DND-41 (cell line): ENCODE data around the gene LBHD2.
"Not testable (repeated sequence)": the region's sequence is repeated elsewhere in the genome, so short reads cannot be mapped to it uniquely, and the experiment has no call there.

Experiments
- ATAC-seq: fragments of 200-7000 bp; cut with Tn5 transposase; 3 replicates; pipeline ENCODE4 v1.9.1; 2021; ENCODE audit warnings: low read depth; ENCODE audit not compliant: insufficient read depth
- DNase-seq: peaks from one replicate; pipeline ENCODE4 v3.0.0-alpha.2; 2020
- H2AFZ ChIP-seq: 2 replicates; pipeline ENCODE4 v1.6.0; 2012; ENCODE audit warnings: low read depth, low read length
- H3K27ac ChIP-seq: 2 replicates; pipeline ENCODE4 v1.5.1; 2012; ENCODE audit warnings: low read length, inconsistent platforms
- H3K27me3 ChIP-seq: fragments of 200-600 bp; sonication (generic); 2 replicates; pipeline ENCODE4 v1.6.0; 2012; ENCODE audit warnings: low read length, mild to moderate bottlenecking, inconsistent platforms; ENCODE audit not compliant: insufficient read depth, poor library complexity
- H3K36me3 ChIP-seq: 2 replicates; pipeline ENCODE4 v1.5.1; 2012; ENCODE audit warnings: low read length, inconsistent platforms; ENCODE audit not compliant: insufficient read depth
- H3K4me1 ChIP-seq: 2 replicates; pipeline ENCODE4 v1.5.1; 2012; ENCODE audit warnings: mild to moderate bottlenecking, low read length; ENCODE audit not compliant: insufficient read depth
- H3K4me2 ChIP-seq: 2 replicates; pipeline ENCODE4 v1.6.0; 2012; ENCODE audit warnings: mild to moderate bottlenecking, moderate library complexity, low read length, inconsistent platforms; ENCODE audit not compliant: insufficient read depth
- H3K4me3 ChIP-seq, 2 experiments: fragments of 200-600 bp in 1 of 2; shearing (Covaris generic) in 1 of 2; 2 replicates each; pipeline ENCODE4 v1.5.1; 2012 to 2016; ENCODE audit warnings: inconsistent platforms in 2 of 2, low read length in 2 of 2, mild to moderate bottlenecking in 2 of 2, low read depth in 1 of 2, moderate library complexity in 1 of 2
- H3K79me2 ChIP-seq: 2 replicates; pipeline ENCODE4 v1.6.0; 2012; ENCODE audit warnings: low read length, inconsistent platforms; ENCODE audit not compliant: insufficient read depth
- H3K9ac ChIP-seq: 2 replicates; pipeline ENCODE4 v1.6.0; 2012; ENCODE audit warnings: low read depth, mild to moderate bottlenecking, inconsistent platforms, low read length, moderate library complexity
- H3K9me3 ChIP-seq: 2 replicates; pipeline ENCODE4 v1.5.1; 2012; ENCODE audit warnings: low read length, moderate library complexity, mild to moderate bottlenecking, inconsistent platforms; ENCODE audit not compliant: insufficient read depth, severe bottlenecking
- H4K20me1 ChIP-seq: 2 replicates; pipeline ENCODE4 v1.6.0; 2012; ENCODE audit warnings: low read length; ENCODE audit not compliant: insufficient read depth
- EZH2 ChIP-seq: IDR thresholded peaks from 3 replicates; pipeline ENCODE4 v1.6.1; 2012; ENCODE audit warnings: borderline replicate concordance, low read depth, mild to moderate bottlenecking, moderate library complexity, low read length, inconsistent platforms; ENCODE audit not compliant: severe bottlenecking
- TF ChIP-seq, protein P1 (sequence below): IDR thresholded peaks from 2 replicates; pipeline ENCODE4 v1.5.1; 2012; ENCODE audit warnings: borderline replicate concordance, low read length, moderate library complexity, mild to moderate bottlenecking; ENCODE audit not compliant: poor library complexity, severe bottlenecking; ENCODE audit errors: extremely low read depth

LBHD2 gene

DNA sequence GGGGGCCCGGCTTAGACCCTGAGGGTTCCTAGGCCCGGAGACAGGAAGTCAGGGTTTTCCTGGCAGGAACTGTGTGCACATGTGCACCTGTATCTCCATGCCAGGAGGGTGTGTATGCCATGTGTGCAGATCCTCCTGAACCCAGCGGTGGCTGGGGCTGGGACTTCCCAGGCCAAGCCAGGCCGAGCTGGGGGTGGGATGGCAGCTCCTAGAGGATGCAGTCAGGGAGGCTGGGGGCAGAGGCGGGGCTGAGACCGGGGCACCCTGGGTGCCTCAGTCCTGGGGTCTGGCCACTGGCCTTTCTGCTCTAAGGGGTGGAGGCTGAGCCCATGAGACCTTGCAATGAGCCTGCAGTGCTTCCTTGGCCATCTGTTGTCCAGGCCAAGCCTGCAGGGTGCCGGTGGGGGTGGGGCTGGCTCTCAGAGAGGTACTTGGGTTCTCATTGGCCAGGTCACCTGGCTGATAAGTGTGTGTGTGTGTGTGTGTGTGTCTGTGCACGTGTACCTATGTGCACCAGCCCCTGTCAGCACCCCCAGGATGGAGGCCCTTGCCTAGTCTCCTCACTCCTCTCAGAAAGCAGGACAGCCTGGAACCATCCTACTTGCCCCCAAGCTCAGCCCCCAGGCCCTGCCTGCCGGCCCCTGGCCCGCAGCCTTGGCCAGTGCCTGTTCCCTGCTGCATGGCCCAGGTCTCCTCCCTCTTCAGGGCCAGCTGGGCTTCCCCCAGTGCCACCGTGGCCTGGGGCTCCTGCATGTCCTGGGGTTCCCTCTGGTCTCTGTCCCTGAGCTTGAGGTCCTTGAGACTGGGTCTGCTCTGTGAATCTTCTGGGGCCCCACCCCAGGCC is 28.6 kb downstream of the LBHD2 start:
- ATAC-seq (no peak), DNase-seq (no peak)
- no peak for TF ChIP-seq EZH2
- TF ChIP-seq, protein P1, sequence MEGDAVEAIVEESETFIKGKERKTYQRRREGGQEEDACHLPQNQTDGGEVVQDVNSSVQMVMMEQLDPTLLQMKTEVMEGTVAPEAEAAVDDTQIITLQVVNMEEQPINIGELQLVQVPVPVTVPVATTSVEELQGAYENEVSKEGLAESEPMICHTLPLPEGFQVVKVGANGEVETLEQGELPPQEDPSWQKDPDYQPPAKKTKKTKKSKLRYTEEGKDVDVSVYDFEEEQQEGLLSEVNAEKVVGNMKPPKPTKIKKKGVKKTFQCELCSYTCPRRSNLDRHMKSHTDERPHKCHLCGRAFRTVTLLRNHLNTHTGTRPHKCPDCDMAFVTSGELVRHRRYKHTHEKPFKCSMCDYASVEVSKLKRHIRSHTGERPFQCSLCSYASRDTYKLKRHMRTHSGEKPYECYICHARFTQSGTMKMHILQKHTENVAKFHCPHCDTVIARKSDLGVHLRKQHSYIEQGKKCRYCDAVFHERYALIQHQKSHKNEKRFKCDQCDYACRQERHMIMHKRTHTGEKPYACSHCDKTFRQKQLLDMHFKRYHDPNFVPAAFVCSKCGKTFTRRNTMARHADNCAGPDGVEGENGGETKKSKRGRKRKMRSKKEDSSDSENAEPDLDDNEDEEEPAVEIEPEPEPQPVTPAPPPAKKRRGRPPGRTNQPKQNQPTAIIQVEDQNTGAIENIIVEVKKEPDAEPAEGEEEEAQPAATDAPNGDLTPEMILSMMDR: no peak
- H3K27me3 ChIP-seq: no peaks in the 10 kb centered on the region
- H3K36me3 ChIP-seq: no peaks in the 10 kb centered on the region
- H3K4me3 ChIP-seq: no peak overlapping the region
- no peak overlapping the region for H3K9ac ChIP-seq
- H4K20me1 ChIP-seq: no peaks in the 10 kb centered on the region
- no peak overlapping the region for H2AFZ ChIP-seq
- H3K9me3 ChIP-seq: no peaks in the 10 kb centered on the region
- H3K4me2 ChIP-seq: no peak overlapping the region
- H3K79me2 ChIP-seq: no peaks in the 10 kb centered on the region
- H3K27ac ChIP-seq: no peak overlapping the region
- no peaks in the 10 kb centered on the region for H3K4me1 ChIP-seq

DNA sequence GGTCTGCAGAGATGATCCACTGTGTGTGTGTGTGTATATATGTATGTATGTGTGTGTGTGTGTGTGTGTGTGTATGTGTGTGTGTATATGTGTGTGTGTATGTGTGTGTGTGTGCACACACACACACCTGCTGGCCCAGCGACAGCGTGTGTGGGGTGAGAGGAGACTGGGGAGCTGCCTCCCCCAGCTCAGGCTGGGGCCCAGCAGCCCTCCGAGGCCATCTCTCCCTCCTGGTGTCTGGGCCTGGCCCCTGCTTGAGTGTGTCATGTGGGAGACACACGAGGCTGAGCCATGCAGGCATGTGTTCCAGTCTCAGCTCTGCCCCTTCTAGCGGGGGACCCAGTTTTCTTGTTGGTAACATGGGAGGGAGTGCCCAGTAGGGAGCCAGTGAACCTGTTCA is 29.3 kb downstream of the LBHD2 start:
- H4K20me1 ChIP-seq: no peaks in the 10 kb centered on the region
- TF ChIP-seq, protein P1: no peak
- no peak for TF ChIP-seq EZH2
- H3K27me3 ChIP-seq: no peaks in the 10 kb centered on the region
- no peak overlapping the region for H3K27ac ChIP-seq
- no peaks in the 10 kb centered on the region for H3K36me3 ChIP-seq
- no peak overlapping the region for H2AFZ ChIP-seq
- no peak overlapping the region for H3K4me2 ChIP-seq
- no peak overlapping the region for H3K9ac ChIP-seq
- no peak for ATAC-seq
- H3K4me3 ChIP-seq: no peak overlapping the region
- H3K79me2 ChIP-seq: no peaks in the 10 kb centered on the region
- H3K4me1 ChIP-seq: no peaks in the 10 kb centered on the region
- DNase-seq: no peak
- no peaks in the 10 kb centered on the region for H3K9me3 ChIP-seq

DNA sequence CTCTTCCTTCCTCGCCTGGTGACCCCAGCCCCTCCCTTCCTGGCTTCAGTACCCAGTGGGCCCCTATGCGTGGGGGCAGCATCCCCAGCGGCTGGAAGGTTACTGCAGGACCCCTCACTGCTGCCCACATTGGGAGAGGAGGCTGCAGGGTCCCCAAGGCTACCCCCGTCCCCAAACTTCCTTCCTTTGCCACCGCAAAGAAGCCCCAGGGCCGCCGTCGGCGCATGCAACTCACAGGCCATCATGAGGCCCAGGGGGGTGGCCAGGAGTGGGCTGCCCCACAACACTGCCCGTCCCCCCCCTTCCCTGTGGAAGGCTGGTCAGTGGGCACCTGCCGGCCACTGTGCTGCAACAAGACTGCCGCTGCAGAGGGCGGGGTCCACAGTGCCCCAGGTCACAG is 29.8 kb downstream of the LBHD2 start:
- Histone ChIP-seq H3K4me1 (no peaks in the 10 kb centered on the region), H3K4me2 (no peak overlapping the region)
- no peak for DNase-seq

DNA sequence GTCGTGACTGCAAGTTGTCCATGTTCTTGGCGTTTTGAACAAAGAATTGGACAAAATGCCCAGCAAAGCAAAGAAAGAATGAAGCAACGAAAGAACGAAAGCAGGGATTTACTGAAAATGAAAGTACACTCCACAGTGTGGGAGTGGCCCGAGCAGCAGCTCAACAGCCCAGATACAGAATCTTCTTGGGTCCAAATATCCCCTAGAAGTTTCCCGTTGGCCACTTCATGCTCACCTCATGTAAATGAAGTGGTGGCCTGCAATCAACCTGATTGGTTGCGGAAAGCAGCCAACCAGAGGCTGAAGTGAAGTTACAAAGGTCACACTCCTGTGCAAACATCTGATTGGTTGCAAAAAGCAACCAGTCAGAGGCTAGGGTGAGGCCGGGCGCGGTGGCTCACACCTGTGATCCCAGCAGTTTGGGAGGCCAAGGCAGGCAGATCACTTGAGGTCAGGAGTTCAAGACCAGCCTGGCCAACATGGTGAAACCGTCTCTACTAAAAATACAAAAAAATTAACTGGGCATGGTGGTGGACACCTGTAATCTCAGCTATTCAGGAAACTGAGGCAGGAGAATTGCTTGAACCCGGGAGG is 31.2 kb downstream of the LBHD2 start:
- H3K27me3 ChIP-seq, H4K20me1 ChIP-seq, ATAC-seq, H3K79me2 ChIP-seq, H3K9ac ChIP-seq, H2AFZ ChIP-seq, DNase-seq, H3K36me3 ChIP-seq, H3K4me1 ChIP-seq, H3K27ac ChIP-seq, H3K4me3 ChIP-seq, H3K9me3 ChIP-seq, H3K4me2 ChIP-seq: not testable (repeated sequence)

More for the DNA sequence above, 29.8 kb downstream of the LBHD2 start:
- H3K36me3 ChIP-seq: no peaks in the 10 kb centered on the region
- H3K27ac ChIP-seq: no peak overlapping the region
- TF ChIP-seq EZH2: no peak
- TF ChIP-seq, protein P1: no peak
- no peak overlapping the region for H3K9ac ChIP-seq
- H3K27me3 ChIP-seq: no peaks in the 10 kb centered on the region
- no peak overlapping the region for H2AFZ ChIP-seq
- no peak overlapping the region for H3K4me3 ChIP-seq
- no peaks in the 10 kb centered on the region for H4K20me1 ChIP-seq
- H3K9me3 ChIP-seq: no peaks in the 10 kb centered on the region
- no peaks in the 10 kb centered on the region for H3K79me2 ChIP-seq
- ATAC-seq: no peak
